ENCODE data around the gene SELENBP1.

Gene SELENBP1

DNA sequence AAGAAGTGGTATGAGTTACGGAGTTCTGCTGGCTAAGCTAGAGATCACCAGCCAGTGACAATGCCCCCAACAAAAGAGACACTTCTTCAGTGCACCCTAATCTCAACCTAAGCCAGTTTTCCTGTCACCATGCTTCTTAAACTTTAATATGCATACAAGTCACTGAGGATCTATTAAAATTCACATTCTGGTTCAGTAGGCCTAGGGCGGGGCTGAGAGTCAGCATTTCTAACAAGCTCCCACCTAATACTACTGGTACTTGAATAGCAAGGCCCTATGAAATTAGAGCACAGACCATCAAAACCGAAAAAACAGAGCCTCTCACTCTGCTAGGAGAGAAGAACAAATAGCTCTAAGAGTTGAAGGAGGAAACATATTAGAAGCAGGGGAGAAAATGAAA, 34.8 kb upstream of the SELENBP1 start:
- H3K27ac ChIP-seq (ENCODE audit: insufficient read depth in 1 of 2, low read depth in 1 of 2, low read length in 2 of 2, poor library complexity in 1 of 2, severe bottlenecking in 2 of 2): no peak overlapping the region
- no peaks in the 10 kb centered on the region for H3K9me3 ChIP-seq (ENCODE audit: control extremely low read depth in 1 of 5, control insufficient read depth in 4 of 5, insufficient read depth in 2 of 5, low read depth in 1 of 5, low read length in 4 of 5)
- H3K4me3 ChIP-seq (ENCODE audit: control insufficient read depth in 1 of 7, extremely low read depth in 1 of 7, insufficient read depth in 4 of 7, low read depth in 2 of 7, low read length in 6 of 7): no peak overlapping the region
- ChIA-PET POLR2A (interaction anchor here (0.6 kb wide), 1 partner anchor 429 kb away, joined by 3 read pairs; no protein-coding TSS in a partner anchor), CTCF (interaction anchor here (0.5 to 1.9 kb wide), 4 partner anchors 8 to 69 kb away, joined by 3 to 4 read pairs (median 3); no protein-coding TSS in a partner anchor)
- peaks cover 43 to 93% (median 72%) of the 10 kb centered on the region in 4 experiments for H3K36me3 ChIP-seq (ENCODE audit: control insufficient read depth in 4 of 4, insufficient read depth in 4 of 4, low read length in 3 of 4)
- 100% methylated on average over 1 of the region's 3 CpGs for WGBS (ENCODE audit: insufficient coverage)
- no peaks in the 10 kb centered on the region for H3K4me1 ChIP-seq (ENCODE audit: control extremely low read depth in 1 of 4, control insufficient read depth in 4 of 4, insufficient read depth in 4 of 4, low read length in 3 of 4)
- DNase-seq: no peak
- no peaks in the 10 kb centered on the region for H3K27me3 ChIP-seq (replicated peaks in 2 of 5; ENCODE audit: control insufficient read depth in 4 of 5, insufficient read depth in 5 of 5, low read length in 4 of 5)

DNA sequence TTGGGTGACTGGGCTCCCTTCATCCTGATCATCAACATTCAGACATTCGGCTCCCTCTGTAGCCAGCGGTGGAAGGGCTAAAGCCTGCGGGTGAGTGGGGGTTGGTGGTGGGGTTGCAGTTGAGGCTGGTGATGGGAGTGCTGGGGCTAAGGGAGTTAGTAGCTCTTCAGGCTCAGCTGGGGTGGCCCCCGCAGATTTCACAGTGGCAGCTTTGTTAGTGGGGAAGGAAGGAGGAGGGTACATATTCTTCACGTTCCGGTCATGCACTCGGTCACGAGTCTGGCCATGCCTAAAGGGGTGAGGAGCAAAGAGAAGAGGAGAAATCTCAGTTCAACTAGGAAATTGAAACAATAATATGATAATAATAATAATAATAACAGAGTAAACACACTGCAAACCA, 33.7 kb upstream of the SELENBP1 start:
- ChIA-PET CTCF (interaction anchor here (0.7 to 2.5 kb wide), 4 partner anchors 8 to 65 kb away, joined by 3 to 9 read pairs (median 3); no protein-coding TSS in a partner anchor), POLR2A (no interaction called here)
- whole genome bisulfite sequencing (ENCODE audit: insufficient coverage): 100% methylated on average over 2 of the region's 8 CpGs
- Histone ChIP-seq H3K9me3 (ENCODE audit: control extremely low read depth in 1 of 5, control insufficient read depth in 4 of 5, insufficient read depth in 2 of 5, low read depth in 1 of 5, low read length in 4 of 5) (no peaks in the 10 kb centered on the region), H3K27me3 (replicated peaks in 2 of 5; ENCODE audit: control insufficient read depth in 4 of 5, insufficient read depth in 5 of 5, low read length in 4 of 5) (no peaks in the 10 kb centered on the region), H3K4me3 (ENCODE audit: control insufficient read depth in 1 of 7, extremely low read depth in 1 of 7, insufficient read depth in 4 of 7, low read depth in 2 of 7, low read length in 6 of 7) (no peak overlapping the region), H3K4me1 (ENCODE audit: control extremely low read depth in 1 of 4, control insufficient read depth in 4 of 4, insufficient read depth in 4 of 4, low read length in 3 of 4) (no peaks in the 10 kb centered on the region), H3K36me3 (ENCODE audit: control insufficient read depth in 4 of 4, insufficient read depth in 4 of 4, low read length in 3 of 4) (peaks cover 35 to 93% (median 71%) of the 10 kb centered on the region in 4 experiments), H3K27ac (ENCODE audit: insufficient read depth in 1 of 2, low read depth in 1 of 2, low read length in 2 of 2, poor library complexity in 1 of 2, severe bottlenecking in 2 of 2) (no peak overlapping the region)
- no peak for DNase-seq

DNA sequence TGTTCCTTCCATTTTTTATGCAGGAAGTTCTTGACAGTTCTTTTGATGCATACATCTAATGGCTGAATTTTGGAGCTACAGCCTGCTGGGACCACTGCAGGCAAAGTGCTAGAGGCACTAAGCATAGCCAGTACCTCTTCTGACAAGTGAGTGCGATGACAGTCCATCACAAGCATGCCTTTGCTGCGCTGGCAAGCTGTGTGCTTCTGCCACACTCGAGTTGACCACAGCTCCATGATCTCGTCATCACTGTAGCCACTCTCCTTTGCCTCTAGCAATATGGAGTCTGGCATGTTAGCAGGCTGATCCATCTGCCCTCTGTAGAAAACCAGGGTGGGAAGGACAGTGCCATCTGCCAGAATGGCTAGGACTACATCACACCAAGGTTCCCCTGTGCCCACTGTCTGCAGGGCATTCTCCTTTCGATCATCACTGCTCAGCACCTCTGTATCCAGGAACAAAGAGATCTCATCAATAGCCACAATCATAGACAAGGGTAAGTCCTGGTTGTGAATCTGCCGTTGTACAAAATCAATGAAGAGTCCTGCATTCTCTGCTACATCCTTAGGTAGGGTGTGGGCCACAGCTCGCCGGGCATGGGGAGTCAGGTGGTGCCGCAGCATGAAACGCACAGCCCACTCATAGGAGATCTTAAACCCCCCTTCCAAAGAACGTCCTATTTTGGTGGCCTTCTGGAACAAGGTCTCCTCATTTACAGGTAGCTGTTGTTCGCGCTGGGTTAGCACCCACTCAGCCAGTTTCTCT, 32.9 kb upstream of the SELENBP1 start:
- no peaks in the 10 kb centered on the region for H3K9me3 ChIP-seq (ENCODE audit: control extremely low read depth in 1 of 5, control insufficient read depth in 4 of 5, insufficient read depth in 2 of 5, low read depth in 1 of 5, low read length in 4 of 5)
- H3K27ac ChIP-seq (ENCODE audit: insufficient read depth in 1 of 2, low read depth in 1 of 2, low read length in 2 of 2, poor library complexity in 1 of 2, severe bottlenecking in 2 of 2): no peak overlapping the region
- ChIA-PET POLR2A (no interaction called here), CTCF (interaction anchor here (0.5 to 2.5 kb wide), 8 partner anchors 9 to 104 kb away, joined by 3 to 9 read pairs (median 3); no protein-coding TSS in a partner anchor)
- no peaks in the 10 kb centered on the region for H3K27me3 ChIP-seq (replicated peaks in 2 of 5; ENCODE audit: control insufficient read depth in 4 of 5, insufficient read depth in 5 of 5, low read length in 4 of 5)
- H3K4me3 ChIP-seq (ENCODE audit: control insufficient read depth in 1 of 7, extremely low read depth in 1 of 7, insufficient read depth in 4 of 7, low read depth in 2 of 7, low read length in 6 of 7): no peak overlapping the region
- H3K36me3 ChIP-seq (ENCODE audit: control insufficient read depth in 4 of 4, insufficient read depth in 4 of 4, low read length in 3 of 4): peaks cover 30 to 93% (median 69%) of the 10 kb centered on the region in 4 experiments
- WGBS (ENCODE audit: insufficient coverage): 96% methylated on average over 9 of the region's 13 CpGs
- peaks cover 0 to 8% (median 6%) of the 10 kb centered on the region in 4 experiments for H3K4me1 ChIP-seq (ENCODE audit: control extremely low read depth in 1 of 4, control insufficient read depth in 4 of 4, insufficient read depth in 4 of 4, low read length in 3 of 4)
- no peak for DNase-seq

DNA sequence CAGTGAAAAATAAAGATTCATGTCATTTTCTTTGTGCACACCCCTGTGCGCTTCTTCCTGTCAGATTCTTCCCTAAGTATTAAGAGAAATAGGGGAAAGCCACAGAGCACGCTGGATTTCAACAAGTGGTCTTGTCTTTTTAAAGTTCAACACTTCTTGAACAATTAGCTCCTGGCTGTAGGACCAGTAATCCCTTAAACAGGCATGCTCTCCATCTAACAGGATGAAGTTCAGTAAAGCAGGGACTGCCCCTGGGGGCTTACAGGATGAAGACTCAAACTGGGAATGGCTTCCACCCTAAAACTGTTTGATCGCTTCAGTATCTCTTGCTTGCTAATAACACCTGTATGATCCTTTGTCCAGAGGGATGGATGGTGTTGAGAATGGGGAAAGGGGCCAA, 31.1 kb upstream of the SELENBP1 start:
- no peak for DNase-seq
- H3K27ac ChIP-seq (ENCODE audit: insufficient read depth in 1 of 2, low read depth in 1 of 2, low read length in 2 of 2, poor library complexity in 1 of 2, severe bottlenecking in 2 of 2): no peak overlapping the region
- WGBS (ENCODE audit: insufficient coverage): 100% methylated on average over 2 of the region's 3 CpGs

DNA sequence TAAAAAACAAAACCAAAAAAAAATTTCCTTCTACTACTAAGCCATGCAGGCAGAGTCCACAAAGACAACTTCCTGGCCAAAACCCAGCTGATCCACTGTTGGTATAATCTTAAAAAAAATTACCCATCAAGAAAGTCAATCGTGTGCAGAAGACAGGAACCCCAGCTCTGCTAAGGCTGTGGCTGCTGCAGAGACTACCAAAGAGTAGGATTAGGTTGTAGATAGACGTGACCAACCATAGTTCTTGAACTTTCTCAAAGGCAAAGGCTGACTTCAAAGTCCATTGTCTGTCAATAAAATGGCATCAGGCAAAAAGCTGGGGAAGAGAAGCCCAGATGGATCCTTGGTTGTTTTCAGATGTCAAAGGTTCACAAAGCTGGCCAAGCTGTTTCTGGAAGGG, 30.3 kb upstream of the SELENBP1 start:
- Histone ChIP-seq H3K27me3 (replicated peaks in 2 of 5; ENCODE audit: control insufficient read depth in 4 of 5, insufficient read depth in 5 of 5, low read length in 4 of 5) (no peaks in the 10 kb centered on the region), H3K4me1 (ENCODE audit: control extremely low read depth in 1 of 4, control insufficient read depth in 4 of 4, insufficient read depth in 4 of 4, low read length in 3 of 4) (peaks cover 0 to 14% (median 12%) of the 10 kb centered on the region in 4 experiments), H3K9me3 (ENCODE audit: control extremely low read depth in 1 of 5, control insufficient read depth in 4 of 5, insufficient read depth in 2 of 5, low read depth in 1 of 5, low read length in 4 of 5) (no peaks in the 10 kb centered on the region), H3K4me3 (ENCODE audit: control insufficient read depth in 1 of 7, extremely low read depth in 1 of 7, insufficient read depth in 4 of 7, low read depth in 2 of 7, low read length in 6 of 7) (no peak overlapping the region), H3K36me3 (ENCODE audit: control insufficient read depth in 4 of 4, insufficient read depth in 4 of 4, low read length in 3 of 4) (peaks cover 22 to 67% (median 51%) of the 10 kb centered on the region in 4 experiments), H3K27ac (ENCODE audit: insufficient read depth in 1 of 2, low read depth in 1 of 2, low read length in 2 of 2, poor library complexity in 1 of 2, severe bottlenecking in 2 of 2) (no peak overlapping the region)
- ChIA-PET CTCF (interaction anchor here (1.0 to 1.4 kb wide), 4 partner anchors 10 to 108 kb away, joined by 3 read pairs; partner anchors contain the start of gene PI4KB), POLR2A (interaction anchor here (0.6 kb wide), 1 partner anchor 96 kb away, joined by 7 read pairs; no protein-coding TSS in a partner anchor)
- WGBS (ENCODE audit: insufficient coverage): no CpG with 5 or more reads among the region's 2 CpGs
- no peak for DNase-seq

More for the DNA sequence above, 31.1 kb upstream of the SELENBP1 start:
- H3K27me3 ChIP-seq (replicated peaks in 2 of 5; ENCODE audit: control insufficient read depth in 4 of 5, insufficient read depth in 5 of 5, low read length in 4 of 5): no peaks in the 10 kb centered on the region
- H3K4me1 ChIP-seq (ENCODE audit: control extremely low read depth in 1 of 4, control insufficient read depth in 4 of 4, insufficient read depth in 4 of 4, low read length in 3 of 4): peaks cover 0 to 14% (median 12%) of the 10 kb centered on the region in 4 experiments
- no peak overlapping the region for H3K4me3 ChIP-seq (ENCODE audit: control insufficient read depth in 1 of 7, extremely low read depth in 1 of 7, insufficient read depth in 4 of 7, low read depth in 2 of 7, low read length in 6 of 7)
- CTCF ChIA-PET: interaction anchor here (1.0 to 1.4 kb wide), 4 partner anchors 9 to 76 kb away, joined by 3 read pairs; partner anchors contain the start of gene PI4KB
- H3K9me3 ChIP-seq (ENCODE audit: control extremely low read depth in 1 of 5, control insufficient read depth in 4 of 5, insufficient read depth in 2 of 5, low read depth in 1 of 5, low read length in 4 of 5): no peaks in the 10 kb centered on the region
- POLR2A ChIA-PET: no interaction called here
- H3K36me3 ChIP-seq (ENCODE audit: control insufficient read depth in 4 of 4, insufficient read depth in 4 of 4, low read length in 3 of 4): peaks cover 22 to 76% (median 57%) of the 10 kb centered on the region in 4 experiments

DNA sequence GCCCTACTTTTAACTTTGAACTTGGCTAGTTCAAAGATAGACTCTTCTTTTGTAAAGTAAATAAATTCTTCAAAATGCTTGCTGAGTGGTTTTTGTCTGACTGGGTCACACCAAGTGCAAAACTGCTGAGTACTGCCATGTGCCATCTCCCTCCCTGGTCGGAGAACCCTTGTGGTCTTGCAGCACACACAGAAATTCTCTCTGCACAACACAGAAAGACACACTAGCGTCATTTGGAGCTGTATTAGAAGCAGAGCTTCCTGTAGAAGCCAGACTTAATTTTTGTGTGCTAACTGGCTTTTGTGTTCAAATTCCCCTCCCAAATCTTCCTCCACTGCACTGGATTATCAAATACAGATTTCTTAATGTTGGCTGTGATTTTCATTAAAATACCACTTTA, 29.4 kb upstream of the SELENBP1 start:
- POLR2A ChIA-PET: no interaction called here
- H3K36me3 ChIP-seq (ENCODE audit: control insufficient read depth in 4 of 4, insufficient read depth in 4 of 4, low read length in 3 of 4): peaks cover 22 to 58% (median 45%) of the 10 kb centered on the region in 4 experiments
- WGBS (ENCODE audit: insufficient coverage): 100% methylated on average over 2 of the region's 2 CpGs
- no peaks in the 10 kb centered on the region for H3K27me3 ChIP-seq (replicated peaks in 2 of 5; ENCODE audit: control insufficient read depth in 4 of 5, insufficient read depth in 5 of 5, low read length in 4 of 5)
- DNase-seq: no peak
- no peaks in the 10 kb centered on the region for H3K9me3 ChIP-seq (ENCODE audit: control extremely low read depth in 1 of 5, control insufficient read depth in 4 of 5, insufficient read depth in 2 of 5, low read depth in 1 of 5, low read length in 4 of 5)
- H3K4me3 ChIP-seq (ENCODE audit: control insufficient read depth in 1 of 7, extremely low read depth in 1 of 7, insufficient read depth in 4 of 7, low read depth in 2 of 7, low read length in 6 of 7): no peak overlapping the region
- H3K4me1 ChIP-seq (ENCODE audit: control extremely low read depth in 1 of 4, control insufficient read depth in 4 of 4, insufficient read depth in 4 of 4, low read length in 3 of 4): peaks cover 0 to 14% (median 12%) of the 10 kb centered on the region in 4 experiments
- no peak overlapping the region for H3K27ac ChIP-seq (ENCODE audit: insufficient read depth in 1 of 2, low read depth in 1 of 2, low read length in 2 of 2, poor library complexity in 1 of 2, severe bottlenecking in 2 of 2)
- CTCF ChIA-PET: interaction anchor here (1.0 kb wide), 1 partner anchor 107 kb away, joined by 3 read pairs; no protein-coding TSS in a partner anchor

Measured in common myeloid progenitor, CD34-positive (primary cell).